T-cell (primary cell): ENCODE results near the gene CNTNAP2. TPM values are rescaled to one million over a fixed set of nuclear protein-coding genes. Genes with fewer than 3 reads are reported as not detected.

Experiments
- ATAC-seq, 4 experiments: fragments of 200-7000 bp in 3 of 4; fragments of 150-1000 bp in 1 of 4; cut with Tn5 transposase; replicated peaks in 1 of 4; 1 replicate in 3 of 4; 2 replicates in 1 of 4; pipeline ENCODE4 v1.10.0; 2021; ENCODE audit warnings: moderate library complexity in 3 of 4, mild to moderate bottlenecking in 2 of 4, moderate number of reproducible peaks in 1 of 4
- CTCF ChIA-PET, 2 donors: fragments of 300-600 bp; sonication (Branson Sonifier 250); formaldehyde crosslinking; loops; one replicate each; lab custom pipeline; 2022; ENCODE audit warnings: antibody characterized with exemption in 2 of 2; lab: Charles Lee
- POLR2A ChIA-PET, 2 donors: fragments of 300-600 bp; sonication (Branson Sonifier 250); formaldehyde crosslinking; loops; one replicate each; lab custom pipeline; 2022; ENCODE audit warnings: antibody characterized with exemption in 2 of 2; lab: Charles Lee
- DNase-seq, 35 experiments: peaks; one replicate each; pipeline versions ENCODE4 v3.0.0 to v3.0.0-alpha.2; 2013 to 2023
- H3K27ac ChIP-seq: one replicate; pipeline ENCODE4 v1.5.1; 2013; ENCODE audit warnings: low read length
- H3K27me3 ChIP-seq, 2 experiments: replicated peaks in 1 of 2; 1 replicate in 1 of 2; 2 replicates in 1 of 2; pipeline versions ENCODE4 v1.6.1 to v1.7.0; 2013; ENCODE audit warnings: low read length in 1 of 2, mixed read lengths in 1 of 2; ENCODE audit not compliant: control insufficient read depth in 2 of 2, insufficient read depth in 2 of 2; ENCODE audit errors: extremely low read depth in 1 of 2
- H3K36me3 ChIP-seq, 2 donors: 1 replicate in 1 of 2; 2 replicates in 1 of 2; pipeline versions ENCODE4 v1.6.1 to v1.7.0; 2013; ENCODE audit warnings: low read length in 1 of 2; ENCODE audit not compliant: control insufficient read depth in 2 of 2, insufficient read depth in 1 of 2; ENCODE audit errors: extremely low read depth in 1 of 2
- H3K4me1 ChIP-seq, 2 experiments: 1 replicate in 1 of 2; 2 replicates in 1 of 2; pipeline versions ENCODE4 v1.6.1 to v1.7.0; 2013; ENCODE audit warnings: low read length in 2 of 2, mixed read lengths in 1 of 2; ENCODE audit not compliant: insufficient read depth in 2 of 2, control insufficient read depth in 1 of 2; ENCODE audit errors: extremely low read depth in 1 of 2
- H3K4me3 ChIP-seq, 2 donors: 1 replicate in 1 of 2; 2 replicates in 1 of 2; pipeline versions ENCODE4 v1.5.1 to v1.7.0; 2013; ENCODE audit warnings: mild to moderate bottlenecking in 2 of 2, low read length in 1 of 2, moderate library complexity in 1 of 2; ENCODE audit not compliant: control insufficient read depth in 1 of 2; ENCODE audit errors: extremely low read depth in 1 of 2
- H3K9me3 ChIP-seq: 2 replicates; pipeline ENCODE4 v1.7.0; 2013
- H3K27ac Mint-ChIP-seq, 2 donors: one replicate each; pipeline ENCODE4 v1.8.0; 2020 to 2021; ENCODE audit warnings: mild to moderate bottlenecking in 2 of 2, mixed read lengths in 2 of 2
- H3K27me3 Mint-ChIP-seq, 2 donors: one replicate each; pipeline ENCODE4 v1.8.0; 2021 to 2022; ENCODE audit warnings: mixed read lengths in 2 of 2
- H3K36me3 Mint-ChIP-seq: one replicate; pipeline ENCODE4 v1.8.0; 2021; ENCODE audit warnings: mixed read lengths
- H3K4me1 Mint-ChIP-seq, 3 donors: one replicate each; pipeline ENCODE4 v1.8.0; 2020 to 2022; ENCODE audit warnings: mixed read lengths in 3 of 3, mild to moderate bottlenecking in 1 of 3
- H3K4me3 Mint-ChIP-seq, 3 donors: one replicate each; pipeline ENCODE4 v1.8.0; 2020 to 2022; ENCODE audit warnings: mild to moderate bottlenecking in 3 of 3, mixed read lengths in 3 of 3, moderate library complexity in 3 of 3
- H3K9me3 Mint-ChIP-seq, 3 donors: one replicate each; pipeline ENCODE4 v1.8.0; 2020 to 2022; ENCODE audit warnings: mixed read lengths in 3 of 3
- WGBS: methylation state at CpG from one replicate; pipeline ENCODE4 v1.1.5; 2013; ENCODE audit warnings: missing lambda C conversion rate; ENCODE audit not compliant: insufficient coverage; 5-methylcytosine and 5-hydroxymethylcytosine counted together
- total RNA-seq, 35 experiments: library from RNA in 6 of 35; stranded (reverse) in 6 of 35; fragments of 120-200 nt in 1 of 35; gene quantifications; one replicate each; pipeline versions ENCODE4 v1.2.1 to v1.2.4 and lab custom pipeline; 2013 to 2026

The CNTNAP2 gene
- total RNA-seq, 5 donors from 2014 or later (not counting 1 experiment from before 2014, with no cell fraction given): 0.15 to 0.72 (median 0.21) TPM

DNA sequence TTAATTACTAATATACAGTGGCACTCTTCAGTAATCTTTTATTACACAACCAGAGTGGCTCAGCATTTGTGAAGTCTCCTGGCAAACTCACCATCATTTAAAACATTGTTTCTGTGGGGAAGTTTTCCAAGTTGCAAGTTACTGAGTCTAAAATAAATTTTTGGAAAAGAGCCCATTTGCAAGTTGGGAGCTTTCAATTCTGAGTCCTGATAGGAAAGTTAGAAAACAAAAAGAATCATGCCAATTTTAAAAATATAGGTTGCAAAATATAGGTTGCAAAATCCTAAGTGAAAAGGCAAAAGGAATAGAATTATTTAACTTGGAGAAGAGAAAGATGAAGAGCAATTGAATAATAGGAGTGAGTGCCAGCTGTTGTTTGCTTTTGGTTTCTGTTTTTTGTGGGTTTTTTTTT, 2095.1 kb downstream of the CNTNAP2 start:
- H3K36me3 ChIP-seq: no peaks in the 10 kb centered on the region
- no peak overlapping the region for H3K4me3 Mint-ChIP-seq
- DNase-seq (no peak), ATAC-seq (no peak)
- POLR2A ChIA-PET: no interaction called here
- no peaks in the 10 kb centered on the region for H3K36me3 Mint-ChIP-seq
- CTCF ChIA-PET: no interaction called here
- peaks cover 0 to 9% of the 10 kb centered on the region in 2 experiments for H3K27me3 ChIP-seq
- H3K27ac Mint-ChIP-seq: no peak overlapping the region
- H3K4me3 ChIP-seq: no peak overlapping the region
- H3K27me3 Mint-ChIP-seq: peaks cover 14 to 18% of the 10 kb centered on the region in 2 donors
- peaks cover 0 to 3% (median 0%) of the 10 kb centered on the region in 3 donors for H3K4me1 Mint-ChIP-seq
- peaks cover 0 to 10% (median 2%) of the 10 kb centered on the region in 3 donors for H3K9me3 Mint-ChIP-seq
- H3K4me1 ChIP-seq: no peaks in the 10 kb centered on the region
- no peaks in the 10 kb centered on the region for H3K9me3 ChIP-seq
- no peak overlapping the region for H3K27ac ChIP-seq

DNA sequence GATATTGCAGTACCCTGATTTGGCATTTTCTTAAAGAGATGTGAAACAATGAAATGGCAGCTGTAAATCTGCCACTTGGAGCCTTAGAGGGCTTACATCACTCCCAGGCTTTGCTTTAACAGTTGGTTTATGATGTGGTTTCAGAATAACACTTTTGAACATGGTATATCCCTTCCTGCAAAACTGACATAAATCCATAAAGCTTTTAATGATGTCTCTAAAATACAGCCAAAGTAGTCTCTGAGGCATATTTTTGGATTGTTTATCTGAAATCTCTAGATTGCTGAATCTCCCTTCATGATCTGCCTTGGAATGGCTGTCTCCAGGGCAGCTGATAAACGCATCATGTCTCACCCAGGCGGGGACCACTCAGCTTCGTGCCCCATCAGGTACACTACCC, 2096.1 kb downstream of the CNTNAP2 start:
- H3K36me3 Mint-ChIP-seq: no peaks in the 10 kb centered on the region
- no peaks in the 10 kb centered on the region for H3K4me1 ChIP-seq
- CTCF ChIA-PET: no interaction called here
- peaks cover 0 to 3% (median 0%) of the 10 kb centered on the region in 3 donors for H3K4me1 Mint-ChIP-seq
- WGBS: 87% methylated on average over 3 of the region's 3 CpGs
- H3K4me3 Mint-ChIP-seq: no peak overlapping the region
- H3K27ac ChIP-seq: no peak overlapping the region
- H3K9me3 ChIP-seq: no peaks in the 10 kb centered on the region
- H3K27me3 ChIP-seq: peaks cover 0 to 9% of the 10 kb centered on the region in 2 experiments
- H3K9me3 Mint-ChIP-seq: peaks cover 0 to 20% (median 9%) of the 10 kb centered on the region in 3 donors
- no peak overlapping the region for H3K4me3 ChIP-seq
- no peak overlapping the region for H3K27ac Mint-ChIP-seq
- POLR2A ChIA-PET: no interaction called here
- peaks cover 14 to 17% of the 10 kb centered on the region in 2 donors for H3K27me3 Mint-ChIP-seq
- DNase-seq: no peak
- ATAC-seq: no peak
- H3K36me3 ChIP-seq: no peaks in the 10 kb centered on the region

DNA sequence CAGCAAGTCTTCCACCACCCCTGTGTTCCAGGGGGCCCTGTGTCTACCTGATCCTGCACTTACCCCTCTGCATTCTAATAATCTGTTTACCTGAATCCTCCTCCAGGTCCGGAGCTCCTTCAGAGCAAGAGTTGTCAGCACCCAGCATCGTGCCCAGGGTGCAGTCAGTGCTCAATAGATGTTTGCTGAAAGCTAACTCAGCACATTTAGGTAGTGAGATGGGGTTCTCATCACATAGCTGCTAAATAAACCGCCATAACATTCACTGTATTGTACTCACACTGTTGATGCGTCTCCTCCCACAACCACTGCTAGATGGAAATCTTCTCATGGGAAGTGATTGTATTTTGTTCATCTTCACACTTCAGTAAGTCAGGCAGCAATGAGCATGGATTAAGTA, 2097.5 kb downstream of the CNTNAP2 start:
- no peak for ATAC-seq
- no peak overlapping the region for H3K4me3 ChIP-seq
- H3K4me1 Mint-ChIP-seq: peaks cover 0 to 3% (median 0%) of the 10 kb centered on the region in 3 donors
- H3K27ac ChIP-seq: no peak overlapping the region
- H3K27ac Mint-ChIP-seq: no peak overlapping the region
- POLR2A ChIA-PET: no interaction called here
- peaks cover 0 to 22% (median 9%) of the 10 kb centered on the region in 3 donors for H3K9me3 Mint-ChIP-seq
- no peaks in the 10 kb centered on the region for H3K36me3 ChIP-seq
- WGBS: no CpG with 5 or more reads among the region's 4 CpGs
- H3K4me3 Mint-ChIP-seq: no peak overlapping the region
- H3K4me1 ChIP-seq: no peaks in the 10 kb centered on the region
- H3K27me3 Mint-ChIP-seq: peaks cover 13 to 17% of the 10 kb centered on the region in 2 donors
- DNase-seq: no peak
- CTCF ChIA-PET: no interaction called here
- H3K36me3 Mint-ChIP-seq: no peaks in the 10 kb centered on the region
- peaks cover 0 to 12% of the 10 kb centered on the region in 2 experiments for H3K27me3 ChIP-seq
- no peaks in the 10 kb centered on the region for H3K9me3 ChIP-seq

- no peaks in the 10 kb centered on the region for H3K4me1 Mint-ChIP-seq
- POLR2A ChIA-PET: no interaction called here
Measured at GRCh38 chr7:148218603-148219002, 2102.0 kb downstream of the CNTNAP2 start.

DNA sequence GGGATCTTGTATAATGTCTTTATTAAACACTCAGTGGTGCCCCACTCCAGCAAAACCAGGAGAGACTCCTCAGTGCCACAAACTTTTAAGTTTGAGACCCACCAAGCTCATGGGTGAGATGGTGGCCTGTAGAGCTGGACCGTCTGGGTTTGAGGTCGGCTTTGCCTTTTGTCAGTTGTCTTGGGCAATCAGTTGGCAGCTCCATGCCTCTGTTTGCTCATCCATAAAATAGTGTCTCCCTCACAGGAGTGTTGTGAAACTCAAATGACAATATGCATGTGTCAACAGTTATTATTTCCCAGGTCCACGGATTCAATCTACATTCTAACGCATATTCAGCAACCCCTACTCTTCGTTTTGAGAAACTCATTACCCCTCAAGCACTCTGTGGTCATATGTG, 2106.1 kb downstream of the CNTNAP2 start:
- POLR2A ChIA-PET: no interaction called here
- Histone ChIP-seq H3K4me1 (no peaks in the 10 kb centered on the region), H3K27ac (no peak overlapping the region), H3K9me3 (no peaks in the 10 kb centered on the region), H3K36me3 (no peaks in the 10 kb centered on the region), H3K27me3 (peaks cover 0 to 3% of the 10 kb centered on the region in 2 experiments), H3K4me3 (no peak overlapping the region)
- Mint-ChIP-seq H3K27me3 (peaks cover 11 to 13% of the 10 kb centered on the region in 2 donors), H3K9me3 (peaks cover 0 to 6% (median 2%) of the 10 kb centered on the region in 3 donors), H3K36me3 (no peaks in the 10 kb centered on the region), H3K4me1 (no peaks in the 10 kb centered on the region), H3K27ac (no peak overlapping the region), H3K4me3 (no peak overlapping the region)
- WGBS: 61% methylated on average over 5 of the region's 5 CpGs
- CTCF ChIA-PET: no interaction called here
- DNase-seq (no peak), ATAC-seq (no peak)

More at GRCh38 chr7:148218603-148219002, 2102.0 kb downstream of the CNTNAP2 start:
- no peak for ATAC-seq
- peaks cover 7 to 16% of the 10 kb centered on the region in 2 donors for H3K27me3 Mint-ChIP-seq
- peaks cover 0 to 7% of the 10 kb centered on the region in 2 experiments for H3K27me3 ChIP-seq
- no peaks in the 10 kb centered on the region for H3K4me1 ChIP-seq
- no peak for DNase-seq
- no peak overlapping the region for H3K4me3 Mint-ChIP-seq
- no peak overlapping the region for H3K4me3 ChIP-seq
- no peaks in the 10 kb centered on the region for H3K36me3 Mint-ChIP-seq
- no peaks in the 10 kb centered on the region for H3K36me3 ChIP-seq
- 66% methylated on average over 4 of the region's 4 CpGs for WGBS
- no peak overlapping the region for H3K27ac Mint-ChIP-seq
- CTCF ChIA-PET: interaction anchor here in 1 of 2 donors (0.9 kb wide), 1 partner anchor 10 kb away, joined by 18 read pairs; no protein-coding TSS in a partner anchor
- no peaks in the 10 kb centered on the region for H3K9me3 ChIP-seq
- peaks cover 0 to 18% (median 9%) of the 10 kb centered on the region in 3 donors for H3K9me3 Mint-ChIP-seq
- H3K27ac ChIP-seq: no peak overlapping the region

- Mint-ChIP-seq H3K9me3 (peaks cover 0 to 6% (median 0%) of the 10 kb centered on the region in 3 donors), H3K4me3 (no peak overlapping the region), H3K27ac (no peak overlapping the region), H3K4me1 (no peaks in the 10 kb centered on the region), H3K36me3 (no peaks in the 10 kb centered on the region), H3K27me3 (peaks cover 11 to 13% of the 10 kb centered on the region in 2 donors)
- ATAC-seq: no peak
- POLR2A ChIA-PET: no interaction called here
- Histone ChIP-seq H3K36me3 (no peaks in the 10 kb centered on the region), H3K9me3 (no peaks in the 10 kb centered on the region), H3K4me1 (no peaks in the 10 kb centered on the region), H3K27me3 (peaks cover 0 to 3% of the 10 kb centered on the region in 2 experiments), H3K4me3 (no peak overlapping the region), H3K27ac (no peak overlapping the region)
- no peak for DNase-seq
- CTCF ChIA-PET: no interaction called here
- no CpG with 5 or more reads among the region's 1 CpG for WGBS
Measured at GRCh38 chr7:148223160-148223559, 2106.6 kb downstream of the CNTNAP2 start.
